AG08395 (cell line): ENCODE data around the gene FNTB.
"Not testable (repeated sequence)": the region's sequence is repeated elsewhere in the genome, so short reads cannot be mapped to it uniquely, and the experiment has no call there.

Experiments
- DNase-seq: peaks from one replicate; pipeline ENCODE4 v3.0.0; 2012; ENCODE audit warnings: mixed read lengths, low spot score

Gene FNTB

GRCh38 chr14:65054471-65055085 is 67.9 kb downstream of the FNTB start:
- DNase-seq, result no peak

GRCh38 chr14:65057695-65058094 is 71.0 kb downstream of the FNTB start:
- no peak for DNase-seq

- no peak for DNase-seq
These were observed 75.7 kb downstream of the FNTB start for GRCh38 chr14:65062096-65063075.

GRCh38 chr14:65065719-65066118 is 79.0 kb downstream of the FNTB start:
- DNase-seq, result no peak

- no peak for DNase-seq
These were observed 83.2 kb downstream of the FNTB start for GRCh38 chr14:65069874-65070413.

- DNase-seq, result no peak
These were observed 83.8 kb downstream of the FNTB start for GRCh38 chr14:65070471-65070976.

- no peak for DNase-seq
These were observed 84.8 kb downstream of the FNTB start for GRCh38 chr14:65071544-65071943.

GRCh38 chr14:65072256-65072655 is 85.6 kb downstream of the FNTB start:
- DNase-seq, result no peak

GRCh38 chr14:65072937-65073336 is 86.2 kb downstream of the FNTB start:
- DNase-seq, result no peak

GRCh38 chr14:65073605-65074201 is 87.0 kb downstream of the FNTB start:
- no peak for DNase-seq

- no peak for DNase-seq
These were observed 87.9 kb downstream of the FNTB start for GRCh38 chr14:65074449-65075150.

- DNase-seq, result no peak
These were observed 89.1 kb downstream of the FNTB start for GRCh38 chr14:65075628-65076325.

- DNase-seq, result no peak
These were observed 90.6 kb downstream of the FNTB start for GRCh38 chr14:65077318-65077717.

GRCh38 chr14:65079201-65079600 is 92.5 kb downstream of the FNTB start:
- DNase-seq, result no peak

- no peak for DNase-seq
These were observed 93.1 kb downstream of the FNTB start for GRCh38 chr14:65079768-65080167.

- DNase-seq, result no peak
These were observed 94.5 kb downstream of the FNTB start for GRCh38 chr14:65080960-65081747.

- no peak for DNase-seq
These were observed 96.2 kb downstream of the FNTB start for GRCh38 chr14:65082930-65083329.

GRCh38 chr14:65084554-65085505 is 98.1 kb downstream of the FNTB start:
- no peak for DNase-seq

GRCh38 chr14:65086686-65087085 is 100.0 kb downstream of the FNTB start:
- DNase-seq, result not testable (repeated sequence)
